Stimulated activated CD8-positive, alpha-beta memory T cell treated with anti-CD3 and anti-CD28 coated beads, Interleukin-4, amount 100 ng/mL, for 1 hour (primary cell): ENCODE data around the gene PROKR1.
"Not testable (repeated sequence)": the region's sequence is repeated elsewhere in the genome, so short reads cannot be mapped to it uniquely, and the experiment has no call there.

Source experiments
- DNase-seq, 2 donors: peaks; one replicate each; pipeline ENCODE4 v3.0.0-alpha.2; 2020; ENCODE audit warnings: low read depth in 2 of 2, low spot score in 1 of 2

The PROKR1 gene

DNA sequence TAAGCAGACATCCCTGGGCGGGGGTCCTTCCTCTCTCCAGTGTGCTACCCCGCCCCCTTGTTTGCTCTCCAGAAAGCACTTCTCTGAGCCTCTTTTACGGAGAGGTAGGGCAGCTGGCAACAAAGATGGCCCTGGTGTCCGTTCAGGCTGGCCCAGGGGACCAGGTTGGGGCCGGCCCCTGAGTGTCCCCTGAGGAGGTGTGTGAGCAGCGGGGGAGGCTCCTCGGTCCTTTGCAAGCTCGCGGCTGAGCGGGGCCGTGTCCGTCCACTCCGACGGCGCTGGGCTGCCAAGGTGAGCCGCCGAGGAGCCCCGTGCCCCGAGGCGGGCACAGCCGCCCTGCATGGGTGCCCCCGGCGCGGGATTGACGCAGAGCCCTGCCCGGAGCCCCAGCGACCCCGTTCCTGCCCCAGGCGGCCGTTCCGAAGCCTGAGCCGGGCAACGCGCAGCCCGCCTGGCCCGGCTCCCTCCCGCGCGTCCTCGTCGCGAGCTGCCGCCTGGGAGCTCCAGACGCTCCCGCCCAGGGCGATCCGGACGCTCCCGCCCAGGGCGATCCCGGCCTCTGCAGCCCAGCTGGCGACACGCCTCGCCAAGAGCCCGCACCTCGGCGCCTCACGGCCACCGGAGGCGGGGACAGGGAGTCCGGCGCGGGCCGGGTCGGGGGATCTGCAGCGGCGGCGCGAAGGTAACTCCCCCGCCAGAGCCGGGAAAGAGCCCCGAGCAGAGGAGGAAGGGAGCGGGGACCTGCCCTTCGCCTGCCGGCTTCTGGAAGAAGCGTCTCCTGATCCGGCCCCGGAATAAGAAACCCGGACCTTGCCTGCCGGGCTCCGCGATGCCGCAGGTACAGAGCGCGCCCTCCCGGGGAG lies at the start of gene PROKR1:
Gene PROKR1 (plus strand): TSS at position 569 of the 863 bp plus-strand sequence. CDS start 2,243 bp downstream, outside the sequence.
- DNase-seq: no peak

DNA sequence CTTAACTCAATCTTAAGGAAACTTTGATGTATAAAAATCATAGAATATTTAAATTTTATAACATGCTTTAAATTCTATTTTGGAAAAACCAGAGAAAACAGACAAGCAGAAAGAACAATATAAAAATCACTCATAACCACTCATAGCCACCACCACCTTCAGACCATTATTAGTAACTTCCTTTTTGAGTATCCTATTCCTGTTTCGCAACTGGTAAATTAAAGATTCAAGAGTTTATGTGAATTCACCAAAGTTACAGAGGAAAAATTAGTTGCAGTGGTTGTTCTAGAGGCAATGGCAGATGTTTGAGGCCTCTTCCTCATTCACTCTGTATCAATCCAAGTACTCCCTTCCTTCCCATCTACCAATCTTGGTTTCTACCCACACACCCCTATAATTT lies 49.3 kb upstream of the PROKR1 start:
- no peak for DNase-seq

DNA sequence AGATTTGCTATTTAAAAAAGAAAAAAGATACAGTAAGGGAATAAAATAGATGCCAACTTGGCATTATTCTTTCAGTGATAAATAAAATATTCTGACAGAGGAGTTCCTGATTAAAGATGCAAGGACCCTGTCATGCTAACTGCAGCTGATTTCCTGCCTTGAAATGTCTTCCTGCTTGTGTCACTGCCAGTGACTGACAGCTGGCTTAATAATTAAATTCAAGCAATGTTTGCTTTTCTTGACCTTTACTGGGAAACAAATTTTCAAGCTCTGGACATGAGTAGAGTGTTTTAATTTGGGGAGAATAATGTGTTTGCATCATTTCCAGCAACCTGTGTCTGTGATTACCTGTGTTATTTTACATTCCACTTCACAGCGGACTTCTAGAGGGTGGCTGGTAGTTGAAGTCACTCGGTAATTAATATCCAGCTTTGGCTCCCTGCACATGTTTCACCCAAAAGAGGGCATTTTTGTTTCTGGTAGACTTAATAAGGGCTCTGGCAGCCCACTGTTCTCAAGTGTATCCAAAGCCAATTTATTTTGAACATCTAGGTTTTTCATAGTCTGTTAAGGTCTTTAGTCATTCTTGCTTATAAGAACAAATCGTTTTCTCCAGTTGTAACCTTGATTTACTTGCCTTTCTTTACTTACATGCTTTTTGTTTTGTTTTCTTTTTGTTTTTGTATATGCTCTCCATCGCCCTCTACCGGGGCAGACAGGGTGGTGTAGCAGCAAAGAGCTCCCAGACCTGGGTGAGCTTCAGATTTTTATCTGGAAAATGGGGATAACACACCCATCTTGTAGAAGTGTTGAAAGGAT lies 48.5 kb upstream of the PROKR1 start:
- DNase-seq: peak; percentile 6 to 21

DNA sequence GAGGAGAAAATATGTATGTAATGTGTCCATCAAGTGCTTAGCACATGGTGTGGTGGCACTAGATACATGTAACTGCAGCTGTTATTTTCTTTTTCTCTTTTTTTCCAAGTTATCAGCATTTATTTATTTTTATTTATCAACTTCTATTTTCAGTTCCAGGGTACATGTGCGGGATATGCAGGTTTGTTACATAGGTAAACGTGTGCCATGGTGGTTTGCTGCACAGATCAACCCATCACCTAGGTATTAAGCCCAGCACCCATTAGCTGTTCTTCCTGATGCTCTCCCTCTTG lies 47.9 kb upstream of the PROKR1 start:
- not testable (repeated sequence) for DNase-seq

DNA sequence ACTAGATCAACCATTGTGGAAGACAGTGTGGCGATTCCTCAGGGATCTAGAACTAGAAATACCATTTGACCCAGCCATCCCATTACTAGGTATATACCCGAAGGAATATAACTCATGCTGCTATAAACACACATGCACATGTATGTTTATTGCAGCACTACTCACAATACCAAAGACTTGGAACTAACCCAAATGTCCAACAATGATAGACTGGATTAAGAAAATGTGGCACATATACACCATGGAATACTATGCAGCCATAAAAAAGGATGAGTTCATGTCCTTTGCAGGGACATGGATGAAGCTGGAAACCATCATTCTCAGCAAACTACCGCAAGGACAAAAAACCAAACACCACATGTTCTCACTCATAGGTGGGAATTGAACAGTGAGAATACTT lies 42.9 kb upstream of the PROKR1 start:
- DNase-seq: not testable (repeated sequence)

DNA sequence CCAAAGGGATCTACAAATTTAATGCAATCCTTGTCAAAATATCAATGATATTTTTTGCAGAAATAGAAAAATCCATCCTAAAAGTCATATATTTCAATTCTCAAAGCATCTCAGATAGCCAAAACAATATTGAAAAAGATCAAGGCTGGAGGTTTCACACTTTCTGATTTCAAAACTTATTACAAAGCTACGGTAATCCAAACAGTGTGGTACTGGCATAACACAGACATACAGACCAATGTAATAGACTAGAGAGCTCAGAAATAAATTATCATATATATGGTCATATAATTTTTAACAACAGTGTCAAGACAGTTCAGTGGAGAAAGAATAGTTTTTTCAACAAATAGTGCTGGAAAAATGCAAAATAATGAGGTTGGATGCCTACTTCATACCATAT lies 40.3 kb upstream of the PROKR1 start:
- no peak for DNase-seq

DNA sequence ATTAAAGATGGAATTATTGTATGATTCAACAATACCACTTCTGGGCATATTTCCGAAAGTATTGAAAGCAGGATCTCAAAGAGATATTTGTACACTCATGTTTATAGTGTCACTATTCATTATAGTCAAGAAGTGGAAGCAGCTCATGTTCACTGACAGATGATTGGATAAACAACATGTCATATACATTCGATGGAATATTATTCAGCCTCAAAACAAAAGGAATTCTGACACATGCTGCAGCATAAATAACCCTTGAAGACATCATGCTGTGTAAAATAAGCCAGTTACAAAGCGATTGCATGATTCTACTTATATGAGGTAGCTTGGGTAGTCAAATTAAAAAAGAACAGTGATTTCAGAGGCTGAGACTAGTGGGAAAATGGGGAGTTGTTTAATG lies 39.3 kb upstream of the PROKR1 start:
- DNase-seq: no peak

DNA sequence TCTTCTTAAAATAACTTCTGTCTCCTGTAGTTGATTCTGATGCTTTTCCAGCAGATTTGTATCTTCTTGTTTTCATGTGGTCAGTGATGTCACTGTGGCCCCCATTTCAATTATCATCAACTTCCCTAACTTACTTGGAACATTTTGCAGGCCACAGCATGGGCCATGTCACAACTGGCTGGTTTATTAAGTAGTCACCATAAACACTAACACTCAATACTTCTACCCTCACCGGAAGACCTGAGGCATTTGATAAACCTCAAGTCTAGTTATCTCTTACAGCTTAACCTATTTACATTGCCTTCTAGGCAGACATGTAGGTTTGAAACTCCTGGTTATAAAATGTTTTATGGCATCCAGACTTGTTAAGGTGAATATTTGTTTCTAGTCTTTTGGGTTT lies 37.4 kb upstream of the PROKR1 start:
- DNase-seq: no peak

DNA sequence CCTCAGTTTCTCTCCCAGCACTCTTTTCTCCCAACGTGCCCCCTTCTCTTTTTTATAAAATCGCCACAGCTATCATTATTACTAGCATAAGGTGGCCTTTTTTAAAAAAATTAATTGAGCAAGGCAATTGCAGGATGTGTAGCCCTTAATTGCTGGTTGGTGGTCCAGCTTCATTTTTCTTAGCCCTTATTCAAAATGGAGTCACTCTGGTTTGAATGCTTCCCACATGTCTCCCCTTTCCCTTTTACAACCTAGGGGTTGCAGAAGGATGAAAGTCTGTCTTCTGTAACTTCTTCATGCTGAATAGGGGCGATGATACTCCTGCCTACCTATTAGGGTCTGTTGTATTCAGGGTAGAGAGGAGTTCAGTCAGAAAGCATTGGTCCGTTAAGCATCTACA lies 36.6 kb upstream of the PROKR1 start:
- no peak for DNase-seq

DNA sequence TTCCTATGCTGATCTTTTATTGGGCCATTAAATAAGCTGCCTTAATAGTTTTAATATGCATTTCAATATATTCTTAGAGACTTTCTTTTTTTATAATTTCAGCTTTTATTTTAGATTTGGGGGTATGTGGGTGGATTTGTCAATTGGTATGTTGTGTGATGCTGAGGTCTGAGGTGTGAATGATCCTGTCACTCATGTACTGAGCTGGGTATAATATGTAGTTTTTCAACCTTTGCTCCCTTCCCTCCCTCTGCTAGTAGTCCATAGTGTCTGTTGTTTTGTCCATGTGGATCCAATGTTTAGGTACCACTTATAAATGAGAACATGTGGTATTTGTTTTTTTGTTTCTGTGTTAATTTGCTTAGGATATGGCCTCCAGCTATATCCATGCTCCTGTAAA lies 35.5 kb upstream of the PROKR1 start:
- DNase-seq: no peak

DNA sequence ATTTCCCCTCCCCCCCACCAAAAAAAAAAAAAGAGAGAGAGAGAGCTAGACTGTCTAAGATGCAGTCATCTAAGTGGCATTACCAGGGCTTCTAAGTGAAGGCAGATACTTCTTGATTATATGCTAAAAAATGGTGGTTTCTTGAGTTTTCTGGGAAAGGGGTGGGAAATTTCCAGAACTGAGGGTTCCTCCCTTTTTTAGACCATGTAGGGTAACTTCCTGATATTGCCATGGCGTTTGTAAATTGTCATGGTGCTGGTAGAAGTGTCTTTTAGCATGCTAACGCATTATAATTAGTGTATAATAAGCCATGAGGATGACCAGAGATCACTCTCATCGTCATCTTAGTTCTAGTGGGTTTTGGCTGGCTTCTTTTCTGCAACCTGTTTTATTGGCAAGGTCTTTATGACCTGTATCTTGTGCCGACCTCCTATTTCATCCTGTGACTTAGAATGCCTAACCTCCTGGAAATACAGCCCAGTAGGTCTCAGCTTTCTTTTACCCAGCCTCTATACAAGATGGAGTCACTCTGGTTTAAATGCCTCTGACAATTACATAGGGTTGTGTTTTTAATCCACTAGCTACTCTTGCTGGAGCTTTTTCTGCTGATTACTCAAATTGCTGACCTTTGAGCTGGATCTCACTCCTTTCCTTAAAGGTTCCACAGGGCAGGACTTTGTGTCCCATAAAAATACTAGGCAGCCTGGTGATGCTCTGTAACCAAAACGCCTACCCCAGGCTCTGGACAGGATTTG lies 30.4 kb upstream of the PROKR1 start:
- DNase-seq: no peak

DNA sequence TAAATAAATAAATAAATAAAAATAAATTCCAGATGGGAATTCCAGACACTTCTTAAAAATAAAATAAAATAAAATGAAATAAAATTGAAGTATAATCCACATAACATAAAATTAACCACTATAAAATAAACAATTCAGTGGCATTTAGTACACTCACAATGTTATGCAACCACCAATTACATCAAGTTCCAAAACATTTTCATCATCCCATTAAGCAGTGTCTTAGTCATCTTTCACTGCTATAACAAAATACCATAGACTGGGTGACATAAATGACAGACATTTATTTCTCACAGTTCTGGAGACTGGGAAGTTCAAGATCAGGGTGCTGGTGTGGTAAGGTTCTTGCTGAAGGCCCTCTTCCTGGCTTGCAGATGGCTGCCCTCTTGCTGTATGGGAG lies 22.6 kb upstream of the PROKR1 start:
- DNase-seq: no peak

DNA sequence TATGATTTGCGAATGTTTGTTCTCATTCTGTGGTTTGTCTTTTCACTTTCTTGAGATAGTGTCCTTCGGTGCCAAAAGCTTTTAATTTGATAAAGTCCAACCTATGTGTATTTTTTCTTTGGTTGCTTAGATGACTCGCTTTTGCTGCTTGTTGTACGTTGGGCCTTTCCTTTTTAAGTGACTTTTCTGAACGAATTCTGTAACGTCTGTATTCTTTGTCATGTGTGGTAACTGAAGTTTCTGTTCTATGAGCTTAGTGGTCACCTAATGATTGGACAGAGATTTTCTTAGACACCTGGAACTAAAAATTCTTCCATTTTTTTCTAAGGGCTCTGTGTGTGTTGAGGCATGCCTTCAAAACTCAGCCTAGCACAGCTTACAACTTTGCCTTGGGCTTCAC lies 19.6 kb upstream of the PROKR1 start:
- no peak for DNase-seq

DNA sequence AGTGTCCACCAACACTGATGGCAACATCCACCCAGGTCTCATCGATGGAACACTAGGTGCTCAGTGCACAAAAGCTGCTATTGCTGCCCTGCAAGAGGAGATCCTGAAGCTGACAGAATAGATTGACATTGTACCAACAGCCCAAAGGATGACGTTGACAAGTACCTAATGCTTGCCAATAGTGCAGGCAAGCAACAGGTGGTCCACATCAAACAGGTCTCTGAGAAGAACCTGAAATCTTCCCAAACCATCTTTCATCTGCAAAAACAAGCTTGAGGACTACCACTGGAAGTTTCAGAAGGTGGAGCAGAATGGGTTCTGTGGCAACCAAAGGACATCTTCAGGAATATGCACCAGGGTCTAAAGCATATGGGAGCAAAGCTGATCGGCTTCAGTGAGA lies 15.8 kb upstream of the PROKR1 start:
- no peak for DNase-seq

DNA sequence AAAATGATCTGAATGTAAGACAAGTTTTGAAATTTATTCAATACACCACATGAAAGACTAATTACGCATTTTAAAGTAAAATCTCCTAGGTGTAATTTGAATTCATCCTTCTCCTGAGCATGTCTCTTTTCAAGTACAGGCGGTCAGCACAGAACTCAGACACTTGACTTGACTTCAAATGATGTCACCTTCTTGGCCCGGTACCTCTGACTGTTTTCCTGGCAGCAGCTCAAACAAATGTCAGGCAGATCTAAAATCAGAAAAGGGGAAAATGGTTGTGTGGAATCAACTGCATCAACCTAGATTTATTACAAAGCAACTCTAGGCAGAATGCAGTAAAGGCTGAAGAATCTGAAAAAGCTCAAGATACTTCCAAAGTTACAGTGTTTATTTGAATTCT lies 11.4 kb upstream of the PROKR1 start:
- DNase-seq: no peak

DNA sequence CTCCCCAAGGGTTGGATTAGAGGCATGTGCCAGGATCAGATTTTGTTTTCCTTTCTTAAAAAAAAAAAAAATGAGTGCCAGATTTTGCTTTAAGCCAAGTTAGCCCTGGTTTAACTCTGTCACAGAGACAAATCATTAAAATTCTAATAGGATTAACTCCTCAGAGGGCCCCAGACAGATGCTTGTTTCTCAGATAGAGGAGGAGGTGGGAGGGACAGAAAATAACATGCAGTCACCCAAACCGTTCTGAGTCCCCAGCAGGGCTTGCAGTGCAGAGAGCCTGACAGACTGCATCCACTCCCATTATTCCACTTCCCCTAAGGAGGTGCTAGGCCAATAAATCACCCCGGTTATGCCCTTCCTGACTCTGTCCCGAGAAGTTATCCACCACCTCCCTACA lies 6.3 kb upstream of the PROKR1 start:
- DNase-seq: no peak

DNA sequence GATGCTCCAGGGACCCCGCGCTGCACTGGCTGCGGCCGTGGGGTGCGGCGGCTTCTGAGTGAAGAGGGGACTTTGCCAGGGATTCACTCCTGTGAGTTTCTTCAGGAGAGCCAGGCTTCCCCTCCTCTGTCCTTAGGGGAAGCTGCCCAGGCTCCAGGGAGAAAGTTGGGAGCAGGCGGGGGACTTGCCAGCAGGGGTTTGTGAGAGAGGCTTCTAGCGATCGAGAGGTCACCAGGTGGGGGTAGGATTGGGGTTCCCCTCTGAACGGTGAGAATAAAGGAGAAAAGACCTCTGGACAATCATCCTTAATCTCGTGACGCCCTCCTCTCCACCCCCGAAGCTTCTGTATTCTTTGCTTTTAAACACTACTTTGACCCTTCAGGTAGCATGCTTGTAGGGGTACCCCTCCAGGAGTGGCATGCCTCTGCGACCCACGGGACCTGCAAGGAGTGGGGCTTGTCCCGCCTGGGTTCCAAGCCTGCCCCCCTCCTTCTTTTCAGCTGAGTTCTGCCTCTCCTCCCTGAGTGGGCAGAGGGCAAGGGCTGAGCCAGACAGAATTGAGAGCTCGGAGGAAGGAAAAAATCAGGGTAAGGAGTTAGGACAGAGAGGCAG lies 601 bp downstream of the PROKR1 start:
- no peak for DNase-seq

DNA sequence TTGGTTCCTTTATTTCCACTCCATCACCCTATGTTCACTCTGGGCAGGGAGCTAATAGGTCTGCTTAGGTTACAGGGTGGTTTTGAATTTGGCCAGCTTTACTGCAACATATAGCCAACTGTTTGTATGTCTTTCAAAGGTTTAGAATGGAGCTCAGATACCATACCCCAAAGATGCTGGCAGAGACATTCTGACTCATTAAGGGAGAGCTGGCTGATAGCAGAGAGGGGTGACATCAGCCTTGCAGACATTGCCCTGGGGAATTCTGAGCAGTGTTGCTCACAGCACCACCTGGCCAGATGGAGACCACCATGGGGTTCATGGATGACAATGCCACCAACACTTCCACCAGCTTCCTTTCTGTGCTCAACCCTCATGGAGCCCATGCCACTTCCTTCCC lies 2.1 kb downstream of the PROKR1 start:
- DNase-seq: no peak

DNA sequence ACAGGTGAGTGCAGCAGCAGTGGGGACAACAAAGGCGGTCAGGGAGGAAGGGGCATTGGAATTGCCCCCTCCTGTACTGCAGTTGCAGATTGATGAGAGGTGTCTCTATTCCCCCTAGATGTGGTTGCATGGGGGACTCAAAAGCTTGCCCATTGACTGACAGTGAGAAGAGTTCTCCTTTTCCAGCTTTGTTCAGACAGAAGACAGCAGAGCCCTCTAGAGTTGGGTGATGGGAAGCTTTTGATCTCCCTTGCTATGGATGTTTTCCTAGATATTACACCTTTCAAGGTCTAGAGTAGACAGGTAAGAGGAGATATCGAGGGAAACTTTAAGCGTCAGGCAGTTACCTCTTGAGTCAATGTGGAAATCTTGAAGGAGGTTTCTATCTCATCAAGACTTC lies 2.9 kb downstream of the PROKR1 start:
- no peak for DNase-seq

DNA sequence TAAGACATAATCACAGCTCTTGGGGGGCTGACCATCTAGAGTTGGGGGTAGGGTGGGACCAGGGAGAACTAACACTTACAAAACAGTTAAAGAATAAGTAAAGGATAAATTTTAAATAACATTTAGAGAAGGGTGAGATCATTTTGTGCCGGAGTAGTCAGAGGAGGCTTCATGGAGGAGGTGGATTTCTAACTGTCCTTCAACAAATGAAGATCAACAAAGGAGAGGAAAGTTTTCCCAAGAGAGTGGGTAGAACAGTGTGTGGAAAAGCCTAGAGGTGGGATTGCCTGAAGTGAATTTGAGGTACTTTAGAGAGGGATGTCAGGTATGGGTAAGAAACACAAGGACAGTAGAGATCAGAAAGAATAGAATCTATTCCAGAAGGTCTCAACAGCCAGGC lies 7.3 kb downstream of the PROKR1 start:
- DNase-seq: no peak

DNA sequence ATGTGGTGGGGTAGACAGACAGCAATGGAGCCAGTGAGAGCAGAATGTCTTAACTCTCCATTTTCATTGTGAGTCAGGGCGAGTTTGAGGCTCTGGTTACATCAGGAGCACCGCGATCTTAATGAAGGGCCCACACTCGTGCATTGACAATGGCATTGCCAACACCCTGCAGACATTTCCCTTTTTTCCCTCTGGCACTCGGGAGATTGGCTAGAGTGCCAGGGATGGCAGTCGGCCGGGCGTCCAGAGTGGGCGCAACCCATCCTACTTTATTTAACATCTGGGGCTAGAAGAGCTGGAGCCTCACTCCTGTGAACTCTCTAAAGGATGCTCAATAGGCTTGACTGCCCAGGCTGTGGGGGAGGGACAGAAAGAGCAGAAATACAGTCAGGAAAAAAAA lies 9.7 kb downstream of the PROKR1 start:
- DNase-seq: no peak
